ENCODE measurements around the gene C1orf185. TPM values are rescaled to one million over a fixed set of nuclear protein-coding genes. Genes with fewer than 3 reads are reported as not detected.
"Not testable (repeated sequence)": the region's sequence is repeated elsewhere in the genome, so short reads cannot be mapped to it uniquely, and the experiment has no call there.

The C1orf185 gene
- total RNA-seq, 1 donor from 2014 or later = not detected

- Mint-ChIP-seq H3K27ac (no peak overlapping the region), H3K36me3 (ENCODE audit: low read depth) (no peaks in the 10 kb centered on the region), H3K9me3 (no peaks in the 10 kb centered on the region), H3K27me3 (ENCODE audit: insufficient read depth) (peaks cover 8% of the 10 kb centered on the region), H3K4me3 (no peak overlapping the region), H3K4me1 (ENCODE audit: low read depth) (no peaks in the 10 kb centered on the region)
- no peak for DNase-seq (ENCODE audit: low spot score)
- intact Hi-C loops (cut with micrococcal nuclease) = no loop called here
Measured at GRCh38 chr1:51097171-51097570, 4.9 kb upstream of the C1orf185 start.

GRCh38 chr1:51100264-51100880 is 1.7 kb upstream of the C1orf185 start:
- Mint-ChIP-seq H3K36me3 (ENCODE audit: low read depth) (no peaks in the 10 kb centered on the region), H3K4me3 (no peak overlapping the region), H3K27me3 (ENCODE audit: insufficient read depth) (peaks cover 7% of the 10 kb centered on the region), H3K9me3 (no peaks in the 10 kb centered on the region), H3K27ac (no peak overlapping the region), H3K4me1 (ENCODE audit: low read depth) (no peaks in the 10 kb centered on the region)
- no peak for DNase-seq (ENCODE audit: low spot score)
- intact Hi-C loops (cut with micrococcal nuclease) = no loop called here

GRCh38 chr1:51114137-51114536 is 12.1 kb downstream of the C1orf185 start:
- DNase-seq (ENCODE audit: low spot score) = no peak
- no peaks in the 10 kb centered on the region for H3K4me1 Mint-ChIP-seq (ENCODE audit: low read depth)
- no peak overlapping the region for H3K4me3 Mint-ChIP-seq
- no peak overlapping the region for H3K27ac Mint-ChIP-seq
- peaks cover 8% of the 10 kb centered on the region for H3K27me3 Mint-ChIP-seq (ENCODE audit: insufficient read depth)
- no peaks in the 10 kb centered on the region for H3K36me3 Mint-ChIP-seq (ENCODE audit: low read depth)
- intact Hi-C loops (cut with micrococcal nuclease) = no loop called here
- no peaks in the 10 kb centered on the region for H3K9me3 Mint-ChIP-seq

GRCh38 chr1:51115714-51116404 is 13.8 kb downstream of the C1orf185 start:
- Mint-ChIP-seq H3K9me3 (no peaks in the 10 kb centered on the region), H3K4me3 (no peak overlapping the region), H3K36me3 (ENCODE audit: low read depth) (no peaks in the 10 kb centered on the region), H3K4me1 (ENCODE audit: low read depth) (no peaks in the 10 kb centered on the region), H3K27ac (no peak overlapping the region), H3K27me3 (ENCODE audit: insufficient read depth) (peaks cover 5% of the 10 kb centered on the region)
- intact Hi-C loops (cut with micrococcal nuclease) = no loop called here
- no peak for DNase-seq (ENCODE audit: low spot score)

GRCh38 chr1:51119331-51119730 is 17.3 kb downstream of the C1orf185 start:
- Mint-ChIP-seq H3K4me3 (no peak overlapping the region), H3K27ac (no peak overlapping the region), H3K36me3 (ENCODE audit: low read depth) (no peaks in the 10 kb centered on the region), H3K27me3 (ENCODE audit: insufficient read depth) (peaks cover 8% of the 10 kb centered on the region), H3K9me3 (no peaks in the 10 kb centered on the region), H3K4me1 (ENCODE audit: low read depth) (no peaks in the 10 kb centered on the region)
- intact Hi-C loops (cut with micrococcal nuclease) = no loop called here
- no peak for DNase-seq (ENCODE audit: low spot score)

- intact Hi-C loops (cut with micrococcal nuclease) = no loop called here
- no peaks in the 10 kb centered on the region for H3K4me1 Mint-ChIP-seq (ENCODE audit: low read depth)
- H3K36me3 Mint-ChIP-seq (ENCODE audit: low read depth) = no peaks in the 10 kb centered on the region
- no peak for DNase-seq (ENCODE audit: low spot score)
- H3K27ac Mint-ChIP-seq = no peak overlapping the region
- H3K9me3 Mint-ChIP-seq = no peaks in the 10 kb centered on the region
- no peak overlapping the region for H3K4me3 Mint-ChIP-seq
- H3K27me3 Mint-ChIP-seq (ENCODE audit: insufficient read depth) = peaks cover 14% of the 10 kb centered on the region
Measured at GRCh38 chr1:51120629-51121028, 18.6 kb downstream of the C1orf185 start.

GRCh38 chr1:51127152-51127551 is 25.1 kb downstream of the C1orf185 start:
- H3K4me3 Mint-ChIP-seq; DNase-seq (ENCODE audit: low spot score); H3K36me3 Mint-ChIP-seq (ENCODE audit: low read depth); H3K27ac Mint-ChIP-seq; H3K4me1 Mint-ChIP-seq (ENCODE audit: low read depth); H3K9me3 Mint-ChIP-seq; intact Hi-C loops (cut with micrococcal nuclease): not testable (repeated sequence)
- H3K27me3 Mint-ChIP-seq (ENCODE audit: insufficient read depth) = peaks cover 17% of the 10 kb centered on the region

GRCh38 chr1:51131185-51131584 is 29.2 kb downstream of the C1orf185 start:
- Mint-ChIP-seq H3K4me3 (no peak overlapping the region), H3K36me3 (ENCODE audit: low read depth) (no peaks in the 10 kb centered on the region), H3K4me1 (ENCODE audit: low read depth) (no peaks in the 10 kb centered on the region), H3K9me3 (peaks cover 19% of the 10 kb centered on the region), H3K27me3 (ENCODE audit: insufficient read depth) (peaks cover 12% of the 10 kb centered on the region), H3K27ac (no peak overlapping the region)
- intact Hi-C loops (cut with micrococcal nuclease) = no loop called here
- DNase-seq (ENCODE audit: low spot score) = no peak

- Mint-ChIP-seq H3K27me3 (ENCODE audit: insufficient read depth) (peaks cover 12% of the 10 kb centered on the region), H3K4me3 (no peak overlapping the region), H3K27ac (no peak overlapping the region), H3K4me1 (ENCODE audit: low read depth) (no peaks in the 10 kb centered on the region), H3K9me3 (peaks cover 19% of the 10 kb centered on the region), H3K36me3 (ENCODE audit: low read depth) (no peaks in the 10 kb centered on the region)
- intact Hi-C loops (cut with micrococcal nuclease) = no loop called here
- no peak for DNase-seq (ENCODE audit: low spot score)
Measured at GRCh38 chr1:51133045-51133444, 31.0 kb downstream of the C1orf185 start.

- H3K4me1 Mint-ChIP-seq (ENCODE audit: low read depth); H3K27ac Mint-ChIP-seq; DNase-seq (ENCODE audit: low spot score); intact Hi-C loops (cut with micrococcal nuclease); H3K4me3 Mint-ChIP-seq; H3K36me3 Mint-ChIP-seq (ENCODE audit: low read depth); H3K9me3 Mint-ChIP-seq: not testable (repeated sequence)
- H3K27me3 Mint-ChIP-seq (ENCODE audit: insufficient read depth) = peaks cover 14% of the 10 kb centered on the region
Measured at GRCh38 chr1:51137696-51138095, 35.7 kb downstream of the C1orf185 start.

- Mint-ChIP-seq H3K36me3 (ENCODE audit: low read depth) (no peaks in the 10 kb centered on the region), H3K27ac (no peak overlapping the region), H3K9me3 (no peaks in the 10 kb centered on the region), H3K4me1 (ENCODE audit: low read depth) (no peaks in the 10 kb centered on the region), H3K27me3 (ENCODE audit: insufficient read depth) (peaks cover 13% of the 10 kb centered on the region), H3K4me3 (no peak overlapping the region)
- DNase-seq (ENCODE audit: low spot score) = no peak
- intact Hi-C loops (cut with micrococcal nuclease) = no loop called here
Measured at GRCh38 chr1:51139474-51139873, 37.4 kb downstream of the C1orf185 start.

- DNase-seq (ENCODE audit: low spot score) = no peak
- Mint-ChIP-seq H3K36me3 (ENCODE audit: low read depth) (no peaks in the 10 kb centered on the region), H3K4me3 (no peak overlapping the region), H3K27ac (no peak overlapping the region), H3K4me1 (ENCODE audit: low read depth) (no peaks in the 10 kb centered on the region), H3K9me3 (no peaks in the 10 kb centered on the region), H3K27me3 (ENCODE audit: insufficient read depth) (peaks cover 10% of the 10 kb centered on the region)
- intact Hi-C loops (cut with micrococcal nuclease) = no loop called here
Measured at GRCh38 chr1:51147394-51147793, 45.4 kb downstream of the C1orf185 start.

GRCh38 chr1:51154776-51155175 is 52.7 kb downstream of the C1orf185 start:
- Mint-ChIP-seq H3K27ac (no peak overlapping the region), H3K4me1 (ENCODE audit: low read depth) (no peaks in the 10 kb centered on the region), H3K4me3 (no peak overlapping the region), H3K9me3 (peaks cover 13% of the 10 kb centered on the region), H3K27me3 (ENCODE audit: insufficient read depth) (peaks cover 15% of the 10 kb centered on the region), H3K36me3 (ENCODE audit: low read depth) (no peaks in the 10 kb centered on the region)
- DNase-seq (ENCODE audit: low spot score) = no peak
- intact Hi-C loops (cut with micrococcal nuclease) = no loop called here
